Measurements from ENCODE around the gene KIF3B.

DNA sequence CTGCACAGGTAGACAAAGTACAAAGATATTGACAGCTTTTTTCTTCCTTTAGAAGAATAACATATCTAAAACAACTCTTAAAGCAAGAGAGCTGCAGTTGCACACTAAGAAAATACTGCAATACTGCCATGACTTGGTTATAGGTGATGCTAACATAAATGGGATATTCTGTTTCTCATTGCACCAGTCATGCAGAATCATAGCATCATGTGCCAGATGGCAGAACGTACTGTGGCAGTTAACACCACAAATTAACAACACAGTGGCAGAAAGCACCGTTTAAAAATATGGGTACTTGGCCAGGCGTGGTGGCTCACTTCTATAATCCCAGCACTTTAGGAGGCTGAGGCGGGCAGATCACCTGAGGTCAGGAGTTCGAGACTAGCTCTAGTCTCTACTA lies 88.1 kb downstream of the KIF3B start:
- TF ChIP-seq EZH2 (IDR thresholded peaks at IDR 0.05; ENCODE audit: low read length, unreplicated experiment) (no peak), CTCF (conservative IDR thresholded peaks at IDR 0.05; ENCODE audit: low read depth, low read length) (no peak), EZH2phosphoT487 (IDR thresholded peaks at IDR 0.05; ENCODE audit: borderline replicate concordance, low read length) (no peak)
